ENCODE data around the gene LPAR1.
"Not testable (repeated sequence)": the region's sequence is repeated elsewhere in the genome, so short reads cannot be mapped to it uniquely, and the experiment has no call there.

Gene LPAR1

GRCh38 chr9:110861370-110862110, 176.7 kb downstream of the LPAR1 start:
- not testable (repeated sequence) for DNase-seq

- DNase-seq, result no peak
Observed at GRCh38 chr9:110856772-110857171, 181.5 kb downstream of the LPAR1 start.

- no peak for DNase-seq
Observed at GRCh38 chr9:110850401-110851135, 187.7 kb downstream of the LPAR1 start.

GRCh38 chr9:110847671-110848070, 190.6 kb downstream of the LPAR1 start:
- DNase-seq, result no peak

- DNase-seq, result no peak
Observed at GRCh38 chr9:110846215-110846614, 192.1 kb downstream of the LPAR1 start.

- no peak for DNase-seq
Observed at GRCh38 chr9:110844121-110844520, 194.1 kb downstream of the LPAR1 start.

GRCh38 chr9:110842986-110843385, 195.3 kb downstream of the LPAR1 start:
- no peak for DNase-seq

- DNase-seq, result no peak
Observed at GRCh38 chr9:110842169-110842568, 196.1 kb downstream of the LPAR1 start.

GRCh38 chr9:110837401-110838005, 200.8 kb downstream of the LPAR1 start:
- no peak for DNase-seq

GRCh38 chr9:110835859-110836271, 202.4 kb downstream of the LPAR1 start:
- no peak for DNase-seq

GRCh38 chr9:110835404-110835803, 202.9 kb downstream of the LPAR1 start:
- no peak for DNase-seq

- no peak for DNase-seq
Observed at GRCh38 chr9:110832926-110833325, 205.3 kb downstream of the LPAR1 start.

- no peak for DNase-seq
Observed at GRCh38 chr9:110830495-110830894, 207.8 kb downstream of the LPAR1 start.

GRCh38 chr9:110828264-110828663, 210.0 kb downstream of the LPAR1 start:
- DNase-seq, result no peak

GRCh38 chr9:110826400-110826799, 211.9 kb downstream of the LPAR1 start:
- DNase-seq, result not testable (repeated sequence)

- DNase-seq, result no peak
Observed at GRCh38 chr9:110825950-110826349, 212.3 kb downstream of the LPAR1 start.

GRCh38 chr9:110825129-110825528, 213.1 kb downstream of the LPAR1 start:
- DNase-seq, result not testable (repeated sequence)

All from CD4-positive, alpha-beta T cell treated with Interleukin-4 for 4 hours (primary cell).